Coronary artery (tissue), 2 donors: ENCODE data around the gene DMAC2.

Experiments used
- DNase-seq: peaks from one replicate; pipeline ENCODE4 v3.0.0-alpha.2; 2017; ENCODE audit warnings: low spot score
- H3K27ac ChIP-seq, 2 donors: fragments of 200-600 bp; sonication (generic); one replicate each; pipeline ENCODE4 v1.5.1; 2016 to 2019
- H3K4me3 ChIP-seq: fragments of 200-600 bp; sonication (generic); 2 replicates; pipeline ENCODE4 v1.5.1; 2016; ENCODE audit warnings: mild to moderate bottlenecking, moderate library complexity
- CTCF ChIP-seq: fragments of 200-600 bp; sonication (generic); IDR thresholded peaks from one replicate; pipeline ENCODE4 v1.5.1; 2019; ENCODE audit warnings: antibody characterized with exemption

The DMAC2 gene

DNA sequence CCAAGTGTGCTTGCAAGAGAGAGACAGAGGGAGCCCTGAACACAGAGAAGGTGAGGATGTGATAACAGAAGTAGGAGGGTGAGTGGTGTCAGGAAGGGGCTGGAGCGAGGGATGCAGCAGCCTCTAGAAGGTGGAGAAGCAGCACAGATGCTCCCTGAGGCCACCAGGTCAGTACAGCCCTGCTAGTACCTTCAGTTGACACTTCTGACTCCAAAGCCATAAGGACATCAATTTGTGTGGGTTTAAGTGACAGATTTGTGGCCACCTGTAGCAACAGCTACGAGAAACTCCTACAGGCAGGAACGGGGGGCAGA lies 10.1 kb upstream of the DMAC2 start:
- Histone ChIP-seq H3K27ac (no peak overlapping the region), H3K4me3 (no peak overlapping the region)
- no peak for DNase-seq
- no peak for TF ChIP-seq CTCF

GRCh38 chr19:41449079-41449864 lies 9.6 kb upstream of the DMAC2 start:
- Histone ChIP-seq H3K4me3 (peak overlapping the region; percentile 57), H3K27ac (no peak overlapping the region)
- TF ChIP-seq CTCF: peak; percentile 94
- DNase-seq: no peak

DNA sequence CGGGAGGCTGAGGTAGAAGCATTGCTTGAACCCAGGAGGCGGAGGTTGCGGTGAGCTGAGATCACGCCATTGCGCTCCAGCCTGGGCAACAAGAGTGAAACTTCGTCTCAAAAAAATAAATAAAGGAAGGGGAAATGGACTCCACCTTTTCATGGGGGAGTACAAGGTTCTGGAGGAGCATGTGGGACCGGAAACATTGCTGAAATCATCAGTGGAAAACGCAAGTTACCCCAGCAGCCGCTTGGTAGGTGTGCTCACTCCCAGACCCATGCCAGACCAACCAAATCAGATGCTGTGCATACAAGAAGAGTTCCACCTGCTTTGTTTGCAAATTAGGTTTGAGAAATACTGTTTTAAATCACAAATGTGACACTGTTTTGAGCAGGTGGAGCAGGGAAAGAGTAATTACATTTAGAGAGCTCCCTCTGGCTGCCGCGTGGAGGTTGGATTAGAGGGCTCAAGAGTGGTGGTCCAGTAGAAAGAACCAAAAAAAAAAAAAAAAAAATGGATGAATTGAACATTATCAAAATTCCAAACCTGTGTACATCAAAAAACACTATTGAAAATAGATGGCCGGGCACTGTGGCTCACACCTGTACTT lies 8.1 kb upstream of the DMAC2 start:
- no peak for DNase-seq
- Histone ChIP-seq H3K27ac (no peak overlapping the region), H3K4me3 (peak overlapping the region; percentile 6)
- TF ChIP-seq CTCF: no peak

DNA sequence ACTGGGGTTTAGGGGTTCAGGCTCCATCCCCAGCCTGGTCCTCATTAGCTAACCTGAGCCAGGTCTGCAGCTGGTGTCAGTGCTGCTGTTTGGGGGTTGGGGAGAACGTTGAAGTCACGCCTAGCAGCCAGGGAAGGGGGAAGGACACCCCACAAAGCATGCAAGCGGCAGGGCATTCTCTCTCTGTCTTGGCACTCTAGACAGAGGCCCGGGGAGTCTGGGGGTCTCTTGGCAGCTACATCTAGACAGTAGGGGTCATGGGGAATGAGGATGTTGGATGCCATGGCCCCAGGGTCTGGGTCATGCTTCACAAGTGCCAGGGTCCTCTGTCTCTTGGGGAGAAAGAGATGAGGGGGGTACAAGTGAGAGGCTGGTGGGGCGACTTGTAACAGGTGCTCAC lies 5.9 kb upstream of the DMAC2 start:
- H3K4me3 ChIP-seq: no peak overlapping the region
- no peak for TF ChIP-seq CTCF
- DNase-seq: no peak
- H3K27ac ChIP-seq: no peak overlapping the region

GRCh38 chr19:41443813-41444455 lies 4.2 kb upstream of the DMAC2 start:
- no peak overlapping the region for H3K4me3 ChIP-seq
- DNase-seq: no peak
- TF ChIP-seq CTCF: no peak
- no peak overlapping the region for H3K27ac ChIP-seq

DNA sequence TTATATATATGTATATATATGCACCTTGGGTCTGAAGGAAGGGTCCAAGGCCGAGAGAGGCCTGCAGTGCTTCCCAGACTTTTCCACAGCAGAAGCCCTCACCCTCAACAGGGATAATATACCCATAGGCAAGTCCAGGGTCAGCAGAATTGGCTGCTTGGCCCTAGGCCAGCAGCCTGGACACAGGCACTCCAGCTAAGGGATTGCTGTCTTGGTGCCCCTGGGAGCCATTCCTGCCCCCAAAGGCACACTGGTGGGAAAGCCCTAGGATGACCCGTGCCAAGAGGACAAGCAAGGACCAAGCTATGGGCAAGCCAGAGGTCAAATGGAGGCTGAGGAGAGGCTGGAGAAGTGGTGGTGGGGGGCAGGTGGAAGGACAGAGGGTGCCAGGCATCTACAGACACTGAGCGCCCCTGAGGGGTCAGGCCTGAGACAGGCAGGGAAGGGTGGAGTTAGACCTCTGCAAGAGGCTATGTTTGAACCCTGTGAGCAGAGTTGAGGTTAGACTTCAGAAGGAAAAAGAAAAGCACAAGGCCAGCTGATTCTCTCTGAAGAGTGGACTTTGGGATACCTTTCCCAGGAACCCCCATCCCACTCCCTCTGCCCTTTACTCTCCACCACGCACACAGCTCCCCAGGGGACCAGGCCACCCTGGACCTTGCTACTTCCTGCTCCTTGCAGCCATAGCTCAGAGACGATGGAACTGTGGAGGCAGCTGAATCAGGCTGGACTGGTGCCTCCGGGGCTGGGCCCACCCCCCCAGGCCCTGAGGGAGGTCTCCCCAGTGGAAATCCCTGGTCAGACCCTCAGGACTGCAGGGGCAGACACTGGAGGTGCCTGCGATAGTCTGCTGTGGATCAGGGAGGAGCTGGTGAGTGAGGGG lies 3.0 kb upstream of the DMAC2 start, which contains the start of gene ERICH4:
TSS of gene ERICH4 (plus strand) at position 684 of the 883 bp plus-strand sequence. CDS start at position 698, 14 bp downstream.
- TF ChIP-seq CTCF: no peak
- DNase-seq: peak; percentile 68

More for the DNA sequence above, 3.0 kb upstream of the DMAC2 start, which contains the start of gene ERICH4:
- Histone ChIP-seq H3K27ac (no peak within 1 kb of the TSS), H3K4me3 (no peak within 1 kb of the TSS)
